ENCODE measurements around the gene ACVR1. TPM values are rescaled to one million over a fixed set of nuclear protein-coding genes. Genes with fewer than 3 reads are reported as not detected.

The ACVR1 gene
- total and polyA plus RNA-seq, 9 of the 15 experiments (the other 6 are each of a cell fraction or from before 2014, with no cell fraction given) = 3.8 to 14.3 (median 6.9) TPM

DNA sequence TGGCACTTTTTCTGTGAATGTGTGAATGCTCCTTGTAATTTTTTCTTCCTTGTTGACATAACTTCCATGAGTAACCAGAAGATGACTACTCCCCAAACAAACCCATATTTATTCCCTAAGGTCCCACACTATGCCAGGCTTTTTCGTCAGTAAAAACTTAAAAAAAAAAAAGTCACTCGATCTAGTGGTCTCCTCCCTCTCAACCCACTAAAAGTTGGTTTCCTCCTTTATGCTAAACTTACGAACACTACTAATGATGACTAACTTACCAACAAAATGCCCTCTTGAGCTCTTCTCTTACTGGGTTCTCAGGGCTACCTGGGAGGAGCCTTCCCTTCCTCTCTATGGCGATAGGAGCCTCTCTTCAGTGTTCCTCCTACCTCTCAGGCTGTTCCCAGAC is 18.2 kb downstream of the ACVR1 start:
- 74% methylated on average over 4 of the region's 4 CpGs for WGBS (ENCODE audit: insufficient coverage, low coverage, missing lambda C conversion rate)
- Histone ChIP-seq H3K9ac (ENCODE audit: insufficient read depth in 1 of 2, low read depth in 2 of 2, low read length in 2 of 2) (no peak overlapping the region), H4K20me1 (replicated peaks; ENCODE audit: control insufficient read depth, insufficient read depth, low read length) (no peaks in the 10 kb centered on the region), H3K36me3 (ENCODE audit: control insufficient read depth, insufficient read depth, low read length) (no peaks in the 10 kb centered on the region), H3K79me2 (ENCODE audit: control insufficient read depth, insufficient read depth, low read length) (no peaks in the 10 kb centered on the region), H3K4me2 (ENCODE audit: insufficient read depth, low read length) (no peak overlapping the region), H3K4me3 (no peak overlapping the region), H2AFZ (ENCODE audit: low read depth, low read length) (no peak overlapping the region), H3K27me3 (ENCODE audit: control insufficient read depth in 2 of 2, insufficient read depth in 2 of 2, low read length in 2 of 2) (no peaks in the 10 kb centered on the region), H3K4me1 (replicated peaks in 1 of 2; ENCODE audit: control insufficient read depth in 2 of 2, insufficient read depth in 2 of 2, low read length in 2 of 2) (peaks cover 0 to 18% of the 10 kb centered on the region in 2 experiments; a peak in 2 of 5 replicates), H3K9me3 (replicated peaks; ENCODE audit: control insufficient read depth, insufficient read depth, low read depth, low read length) (no peaks in the 10 kb centered on the region), H3K9me1 (ENCODE audit: control insufficient read depth, insufficient read depth, low read length) (no peaks in the 10 kb centered on the region), H3K27ac (ENCODE audit: extremely low read depth, low read depth, low read length) (no peak overlapping the region)
- intact Hi-C loops (cut with micrococcal nuclease) = no loop called here
- FAIRE-seq (no peak), ATAC-seq (no peak; the same call in 2 of the 3 replicates), DNase-seq (ENCODE audit: extremely low read depth in 1 of 4, low spot score in 3 of 4) (no peak)
- in situ Hi-C loops (cut with MboI) = no loop called here
- CTCF ChIA-PET (ENCODE audit: low intra/inter-chr PET ratio) = no interaction called here
- TSS peak; percentile 14 for BruUV-seq (replicated peaks)
- POLR2A ChIA-PET = interaction anchor here (1.1 kb wide), 1 partner anchor 22 kb away, joined by 3 read pairs; no protein-coding TSS in a partner anchor
- TF ChIP-seq RAD51 (IDR thresholded peaks at IDR 0.05; ENCODE audit: borderline replicate concordance, low read depth) = no peak
- TF ChIP-seq HNRNPK (IDR thresholded peaks at IDR 0.05; ENCODE audit: low read depth, low read length, poor library complexity, severe bottlenecking) = no peak
- TF ChIP-seq RBBP5 (IDR thresholded peaks at IDR 0.05; ENCODE audit: borderline replicate concordance, insufficient read depth, low read length, poor library complexity, severe bottlenecking) = no peak
- TF ChIP-seq POLR2G (IDR thresholded peaks at IDR 0.05; ENCODE audit: low read depth, low read length) = no peak
- TF ChIP-seq, protein P1, sequence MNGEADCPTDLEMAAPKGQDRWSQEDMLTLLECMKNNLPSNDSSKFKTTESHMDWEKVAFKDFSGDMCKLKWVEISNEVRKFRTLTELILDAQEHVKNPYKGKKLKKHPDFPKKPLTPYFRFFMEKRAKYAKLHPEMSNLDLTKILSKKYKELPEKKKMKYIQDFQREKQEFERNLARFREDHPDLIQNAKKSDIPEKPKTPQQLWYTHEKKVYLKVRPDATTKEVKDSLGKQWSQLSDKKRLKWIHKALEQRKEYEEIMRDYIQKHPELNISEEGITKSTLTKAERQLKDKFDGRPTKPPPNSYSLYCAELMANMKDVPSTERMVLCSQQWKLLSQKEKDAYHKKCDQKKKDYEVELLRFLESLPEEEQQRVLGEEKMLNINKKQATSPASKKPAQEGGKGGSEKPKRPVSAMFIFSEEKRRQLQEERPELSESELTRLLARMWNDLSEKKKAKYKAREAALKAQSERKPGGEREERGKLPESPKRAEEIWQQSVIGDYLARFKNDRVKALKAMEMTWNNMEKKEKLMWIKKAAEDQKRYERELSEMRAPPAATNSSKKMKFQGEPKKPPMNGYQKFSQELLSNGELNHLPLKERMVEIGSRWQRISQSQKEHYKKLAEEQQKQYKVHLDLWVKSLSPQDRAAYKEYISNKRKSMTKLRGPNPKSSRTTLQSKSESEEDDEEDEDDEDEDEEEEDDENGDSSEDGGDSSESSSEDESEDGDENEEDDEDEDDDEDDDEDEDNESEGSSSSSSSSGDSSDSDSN (IDR thresholded peaks at IDR 0.05; ENCODE audit: borderline replicate concordance in 1 of 2, low read depth in 2 of 2, low read length in 2 of 2) = no peak
- TF ChIP-seq ZNF146 (CRISPR knock-in tag; IDR thresholded peaks at IDR 0.05; ENCODE audit: unreplicated experiment) = no peak
- TF ChIP-seq KLF6 (CRISPR knock-in tag; IDR thresholded peaks at IDR 0.05; ENCODE audit: borderline replicate concordance) = no peak
- TF ChIP-seq, protein P2, sequence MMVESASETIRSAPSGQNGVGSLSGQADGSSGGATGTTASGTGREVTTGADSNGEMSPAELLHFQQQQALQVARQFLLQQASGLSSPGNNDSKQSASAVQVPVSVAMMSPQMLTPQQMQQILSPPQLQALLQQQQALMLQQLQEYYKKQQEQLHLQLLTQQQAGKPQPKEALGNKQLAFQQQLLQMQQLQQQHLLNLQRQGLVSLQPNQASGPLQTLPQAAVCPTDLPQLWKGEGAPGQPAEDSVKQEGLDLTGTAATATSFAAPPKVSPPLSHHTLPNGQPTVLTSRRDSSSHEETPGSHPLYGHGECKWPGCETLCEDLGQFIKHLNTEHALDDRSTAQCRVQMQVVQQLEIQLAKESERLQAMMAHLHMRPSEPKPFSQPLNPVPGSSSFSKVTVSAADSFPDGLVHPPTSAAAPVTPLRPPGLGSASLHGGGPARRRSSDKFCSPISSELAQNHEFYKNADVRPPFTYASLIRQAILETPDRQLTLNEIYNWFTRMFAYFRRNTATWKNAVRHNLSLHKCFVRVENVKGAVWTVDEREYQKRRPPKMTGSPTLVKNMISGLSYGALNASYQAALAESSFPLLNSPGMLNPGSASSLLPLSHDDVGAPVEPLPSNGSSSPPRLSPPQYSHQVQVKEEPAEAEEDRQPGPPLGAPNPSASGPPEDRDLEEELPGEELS (CRISPR knock-in tag; IDR thresholded peaks at IDR 0.05; ENCODE audit: borderline replicate concordance) = no peak
- no peak for TF ChIP-seq ERF (CRISPR knock-in tag; IDR thresholded peaks at IDR 0.05)
- TF ChIP-seq, protein P3, sequence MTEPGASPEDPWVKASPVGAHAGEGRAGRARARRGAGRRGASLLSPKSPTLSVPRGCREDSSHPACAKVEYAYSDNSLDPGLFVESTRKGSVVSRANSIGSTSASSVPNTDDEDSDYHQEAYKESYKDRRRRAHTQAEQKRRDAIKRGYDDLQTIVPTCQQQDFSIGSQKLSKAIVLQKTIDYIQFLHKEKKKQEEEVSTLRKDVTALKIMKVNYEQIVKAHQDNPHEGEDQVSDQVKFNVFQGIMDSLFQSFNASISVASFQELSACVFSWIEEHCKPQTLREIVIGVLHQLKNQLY (CRISPR knock-in tag; conservative IDR thresholded peaks at IDR 0.05) = no peak
- no peak for TF ChIP-seq CHCHD3 (CRISPR knock-in tag; IDR thresholded peaks at IDR 0.05)
- TF ChIP-seq SMARCA4 (IDR thresholded peaks at IDR 0.05) = no peak
- no peak for TF ChIP-seq SIN3B (IDR thresholded peaks at IDR 0.05; ENCODE audit: low read depth)
- TF ChIP-seq ZBTB17 (CRISPR knock-in tag; IDR thresholded peaks at IDR 0.05) = no peak
- no peak for TF ChIP-seq GABPB2 (CRISPR knock-in tag; conservative IDR thresholded peaks at IDR 0.05)
- no peak for TF ChIP-seq NCOA4 (IDR thresholded peaks at IDR 0.05; ENCODE audit: partially characterized antibody)
- no peak for TF ChIP-seq YBX1 (IDR thresholded peaks at IDR 0.05)

Data from K562 (cell line).